GM18870 (cell line): ENCODE results near the gene SPATA46.
"Not testable (repeated sequence)": the region's sequence is repeated elsewhere in the genome, so short reads cannot be mapped to it uniquely, and the experiment has no call there.

Source experiments
- ATAC-seq: cut with Tn5 transposase; IDR thresholded peaks from one replicate; pipeline ENCODE4 v1.9.1; 2021; ENCODE audit warnings: moderate library complexity; ENCODE audit not compliant: unreplicated experiment

The SPATA46 gene

GRCh38 chr1:162376691-162377090, at the start of gene SPATA46:
TSS of gene SPATA46 (minus strand) at chr1:162376854. CDS start at chr1:162376790, 64 bp downstream.
- ATAC-seq = no peak

- no peak for ATAC-seq
These were observed 46.2 kb upstream of the SPATA46 start for GRCh38 chr1:162422662-162423375.

GRCh38 chr1:162421258-162422164, 44.9 kb upstream of the SPATA46 start:
- ATAC-seq = no peak

- ATAC-seq = no peak
These were observed 43.5 kb upstream of the SPATA46 start for GRCh38 chr1:162420120-162420519.

GRCh38 chr1:162419450-162419931, 42.8 kb upstream of the SPATA46 start:
- ATAC-seq = not testable (repeated sequence)

GRCh38 chr1:162418584-162418983, 41.9 kb upstream of the SPATA46 start:
- ATAC-seq = not testable (repeated sequence)

- ATAC-seq = no peak
These were observed 41.0 kb upstream of the SPATA46 start for GRCh38 chr1:162417650-162418049.

GRCh38 chr1:162416909-162417308, 40.3 kb upstream of the SPATA46 start:
- ATAC-seq = no peak

- no peak for ATAC-seq
These were observed 39.6 kb upstream of the SPATA46 start for GRCh38 chr1:162416215-162416614.

- ATAC-seq = no peak
These were observed 35.3 kb upstream of the SPATA46 start, which contains the start of gene SH2D1B for GRCh38 chr1:162412002-162412401. TSS of gene SH2D1B (minus strand) at chr1:162412136. CDS start at chr1:162412016, 120 bp downstream.

- no peak for ATAC-seq
These were observed 30.9 kb upstream of the SPATA46 start for GRCh38 chr1:162407539-162407938.

- ATAC-seq = no peak
These were observed 30.2 kb upstream of the SPATA46 start for GRCh38 chr1:162406811-162407210.

GRCh38 chr1:162405800-162406199, 29.1 kb upstream of the SPATA46 start:
- ATAC-seq = no peak

GRCh38 chr1:162404550-162405160, 28.0 kb upstream of the SPATA46 start:
- no peak for ATAC-seq

GRCh38 chr1:162400790-162401355, 24.2 kb upstream of the SPATA46 start:
- ATAC-seq = no peak

GRCh38 chr1:162398999-162399580, 22.4 kb upstream of the SPATA46 start:
- ATAC-seq = no peak

- ATAC-seq = no peak
These were observed 21.4 kb upstream of the SPATA46 start for GRCh38 chr1:162397943-162398560.

GRCh38 chr1:162397039-162397448, 20.4 kb upstream of the SPATA46 start:
- no peak for ATAC-seq

GRCh38 chr1:162396201-162396906, 19.7 kb upstream of the SPATA46 start:
- ATAC-seq = no peak
